Neural cell (in vitro differentiated cells): ENCODE measurements around the gene EEF1AKMT4. TPM values are rescaled to one million over a fixed set of nuclear protein-coding genes. Genes with fewer than 3 reads are reported as not detected.

Experiments used
- H2AFZ ChIP-seq: fragments of 200-600, 300-800 bp; sonication (generic), shearing (Covaris generic); 2 replicates; pipeline ENCODE4 v1.6.0; 2014; ENCODE audit warnings: low read depth, mild to moderate bottlenecking, antibody characterized with exemption, low read length, moderate library complexity
- H3F3A ChIP-seq: fragments of 200-600 bp; shearing (Covaris generic); 2 replicates; pipeline ENCODE4 v1.6.1; 2016; ENCODE audit warnings: mild to moderate bottlenecking, moderate library complexity, mixed read lengths, antibody characterized with exemption, low read length; ENCODE audit not compliant: insufficient read depth, poor library complexity, severe bottlenecking
- H3K27ac ChIP-seq: fragments of 200-600, 300-800 bp; sonication (generic), shearing (Covaris generic); 2 replicates; pipeline ENCODE4 v1.5.1; 2014; ENCODE audit warnings: mild to moderate bottlenecking, low read length, moderate library complexity
- H3K27me3 ChIP-seq: fragments of 300-800, 200-600 bp; sonication (generic), shearing (Covaris generic); 2 replicates; pipeline ENCODE4 v1.6.0; 2014; ENCODE audit warnings: mild to moderate bottlenecking, low read depth, low read length, moderate library complexity; ENCODE audit not compliant: insufficient read depth
- H3K36me3 ChIP-seq: fragments of 300-800, 200-600 bp; sonication (generic), shearing (Covaris generic); 2 replicates; pipeline ENCODE4 v1.5.1; 2014; ENCODE audit warnings: mild to moderate bottlenecking, antibody characterized with exemption, low read length, moderate library complexity; ENCODE audit not compliant: insufficient read depth
- H3K4me2 ChIP-seq: fragments of 300-800, 200-600 bp; sonication (generic), shearing (Covaris generic); 2 replicates; pipeline ENCODE4 v1.6.0; 2014; ENCODE audit warnings: mild to moderate bottlenecking, low read length
- H3K4me3 ChIP-seq: fragments of 300-800, 200-600 bp; sonication (generic), shearing (Covaris generic); 2 replicates; pipeline ENCODE4 v1.5.1; 2014; ENCODE audit warnings: mild to moderate bottlenecking, low read length, moderate library complexity
- H3K79me2 ChIP-seq: fragments of 200-600 bp; shearing (Covaris generic); replicated peaks from 2 replicates; pipeline ENCODE4 v1.6.0; 2014; ENCODE audit warnings: mild to moderate bottlenecking, low read length, moderate library complexity; ENCODE audit not compliant: insufficient read depth
- H3K9ac ChIP-seq: fragments of 300-800, 200-600 bp; sonication (generic), shearing (Covaris generic); 2 replicates; pipeline ENCODE4 v1.6.1; 2016; ENCODE audit warnings: mild to moderate bottlenecking, low read length, mixed read lengths
- H3K9me2 ChIP-seq: fragments of 200-600 bp; shearing (Covaris generic); 2 replicates; pipeline ENCODE4 v1.6.1; 2016; ENCODE audit warnings: mild to moderate bottlenecking, low read length, mixed read lengths; ENCODE audit not compliant: insufficient read depth
- H3K9me3 ChIP-seq: fragments of 200-600, 300-800 bp; sonication (generic), shearing (Covaris generic); 2 replicates; pipeline ENCODE4 v1.6.1; 2016; ENCODE audit warnings: mild to moderate bottlenecking, mixed run types, low read length, moderate library complexity, mixed read lengths
- H4K20me1 ChIP-seq: fragments of 200-600 bp; shearing (Covaris generic); 2 replicates; pipeline ENCODE4 v1.6.1; 2016; ENCODE audit warnings: mild to moderate bottlenecking, mixed run types; ENCODE audit not compliant: insufficient read depth
- EP300 ChIP-seq: fragments of 450-650 bp; conservative IDR thresholded peaks from 2 replicates; pipeline ENCODE4 v1.6.1; 2014; ENCODE audit warnings: antibody characterized with exemption, mild to moderate bottlenecking, moderate library complexity; ENCODE audit not compliant: poor library complexity, severe bottlenecking
- EZH2 ChIP-seq: fragments of 200-600, 300-800 bp; shearing (Covaris generic), sonication (generic); IDR thresholded peaks from 2 replicates; pipeline ENCODE4 v1.6.1; 2014; ENCODE audit warnings: antibody characterized with exemption, low read length, borderline replicate concordance, mild to moderate bottlenecking; ENCODE audit not compliant: insufficient read depth, poor library complexity, severe bottlenecking
- MXI1 ChIP-seq: fragments of 450-650 bp; conservative IDR thresholded peaks from 2 replicates; pipeline ENCODE4 v1.6.1; 2014; ENCODE audit warnings: antibody characterized with exemption, mild to moderate bottlenecking; ENCODE audit not compliant: poor library complexity, severe bottlenecking
- POLR2AphosphoS5 ChIP-seq: IDR thresholded peaks from 2 replicates; pipeline ENCODE4 v1.6.1; 2012
- RAD21 ChIP-seq: fragments of 450-650 bp; conservative IDR thresholded peaks from 2 replicates; pipeline ENCODE4 v1.6.1; 2014; ENCODE audit warnings: antibody characterized with exemption, mild to moderate bottlenecking, moderate library complexity
- REST ChIP-seq: IDR thresholded peaks from 2 replicates; pipeline ENCODE4 v1.6.1; 2012; ENCODE audit warnings: borderline replicate concordance
- SMC3 ChIP-seq: fragments of 450-650 bp; conservative IDR thresholded peaks from 2 replicates; pipeline ENCODE4 v1.6.1; 2014; ENCODE audit warnings: antibody characterized with exemption, mild to moderate bottlenecking, moderate library complexity; ENCODE audit not compliant: poor library complexity
- TAF1 ChIP-seq: IDR thresholded peaks from 2 replicates; pipeline ENCODE4 v1.6.1; 2012; ENCODE audit warnings: low read depth
- polyA plus RNA-seq: library from polyadenylated mRNA; depleted of rRNA; stranded (reverse); fragments of >200 nt; gene quantifications from 2 replicates; pipeline ENCODE4 v1.2.3, GENCODE V29; 2014
- TF ChIP-seq, protein P1 (sequence below): fragments of 450-650 bp; IDR thresholded peaks from 2 replicates; pipeline ENCODE4 v1.5.1; 2014; ENCODE audit warnings: antibody characterized with exemption, mild to moderate bottlenecking, moderate library complexity; ENCODE audit not compliant: poor library complexity, severe bottlenecking

EEF1AKMT4 gene
- polyA plus RNA-seq, 1 donor from 2014 or later = 1.6 TPM

DNA sequence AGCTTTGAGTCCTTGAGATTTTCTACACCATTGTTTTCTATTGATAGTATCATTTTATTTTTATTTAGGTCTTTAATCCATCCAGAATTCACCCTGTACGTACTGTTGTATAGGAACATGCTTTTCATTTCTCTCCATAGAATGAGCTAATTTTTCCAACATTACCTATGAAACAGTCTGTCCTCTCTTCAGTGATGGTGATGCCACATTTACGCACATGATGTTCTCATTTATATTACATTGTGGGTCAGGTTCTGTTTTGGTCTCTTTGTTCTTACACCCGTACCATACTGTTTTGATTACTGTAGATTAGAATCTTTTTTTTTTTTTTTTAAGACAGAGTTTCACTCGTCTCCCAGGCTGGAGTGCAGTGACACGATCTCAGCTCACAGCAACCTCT is 37.8 kb upstream of the EEF1AKMT4 start:
- Histone ChIP-seq H3K4me3 (no peak overlapping the region), H3K79me2 (no peaks in the 10 kb centered on the region), H3K9ac (no peak overlapping the region), H3K27me3 (no peaks in the 10 kb centered on the region), H3K27ac (no peak overlapping the region), H2AFZ (no peak overlapping the region), H4K20me1 (no peaks in the 10 kb centered on the region), H3K36me3 (no peaks in the 10 kb centered on the region), H3K4me2 (no peak overlapping the region), H3K9me2 (no peaks in the 10 kb centered on the region), H3K9me3 (no peaks in the 10 kb centered on the region), H3F3A (no peaks in the 10 kb centered on the region)
- TF ChIP-seq MXI1 = no peak
- no peak for TF ChIP-seq REST
- TF ChIP-seq, protein P1, sequence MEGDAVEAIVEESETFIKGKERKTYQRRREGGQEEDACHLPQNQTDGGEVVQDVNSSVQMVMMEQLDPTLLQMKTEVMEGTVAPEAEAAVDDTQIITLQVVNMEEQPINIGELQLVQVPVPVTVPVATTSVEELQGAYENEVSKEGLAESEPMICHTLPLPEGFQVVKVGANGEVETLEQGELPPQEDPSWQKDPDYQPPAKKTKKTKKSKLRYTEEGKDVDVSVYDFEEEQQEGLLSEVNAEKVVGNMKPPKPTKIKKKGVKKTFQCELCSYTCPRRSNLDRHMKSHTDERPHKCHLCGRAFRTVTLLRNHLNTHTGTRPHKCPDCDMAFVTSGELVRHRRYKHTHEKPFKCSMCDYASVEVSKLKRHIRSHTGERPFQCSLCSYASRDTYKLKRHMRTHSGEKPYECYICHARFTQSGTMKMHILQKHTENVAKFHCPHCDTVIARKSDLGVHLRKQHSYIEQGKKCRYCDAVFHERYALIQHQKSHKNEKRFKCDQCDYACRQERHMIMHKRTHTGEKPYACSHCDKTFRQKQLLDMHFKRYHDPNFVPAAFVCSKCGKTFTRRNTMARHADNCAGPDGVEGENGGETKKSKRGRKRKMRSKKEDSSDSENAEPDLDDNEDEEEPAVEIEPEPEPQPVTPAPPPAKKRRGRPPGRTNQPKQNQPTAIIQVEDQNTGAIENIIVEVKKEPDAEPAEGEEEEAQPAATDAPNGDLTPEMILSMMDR = no peak
- no peak for TF ChIP-seq EZH2
- TF ChIP-seq TAF1 = no peak

- no peaks in the 10 kb centered on the region for H4K20me1 ChIP-seq
- no peak overlapping the region for H3K27ac ChIP-seq
- no peak overlapping the region for H3K9ac ChIP-seq
- H3K4me2 ChIP-seq = no peak overlapping the region
- H3K9me3 ChIP-seq = no peaks in the 10 kb centered on the region
- no peaks in the 10 kb centered on the region for H3K79me2 ChIP-seq
- H3F3A ChIP-seq = no peaks in the 10 kb centered on the region
- no peak overlapping the region for H2AFZ ChIP-seq
- TF ChIP-seq TAF1 (no peak), POLR2AphosphoS5 (no peak), RAD21 (no peak), REST (no peak), MXI1 (no peak), EP300 (no peak), SMC3 (no peak), EZH2 (no peak)
- TF ChIP-seq, protein P1 = no peak
- H3K4me3 ChIP-seq = no peak overlapping the region
- H3K27me3 ChIP-seq = no peaks in the 10 kb centered on the region
- H3K9me2 ChIP-seq = no peaks in the 10 kb centered on the region
- no peaks in the 10 kb centered on the region for H3K36me3 ChIP-seq
Observed at GRCh38 chr3:184218814-184219213, 30.7 kb upstream of the EEF1AKMT4 start.
